ENCODE data around the gene HP.
"Not testable (repeated sequence)": the region's sequence is repeated elsewhere in the genome, so short reads cannot be mapped to it uniquely, and the experiment has no call there.

HP gene

DNA sequence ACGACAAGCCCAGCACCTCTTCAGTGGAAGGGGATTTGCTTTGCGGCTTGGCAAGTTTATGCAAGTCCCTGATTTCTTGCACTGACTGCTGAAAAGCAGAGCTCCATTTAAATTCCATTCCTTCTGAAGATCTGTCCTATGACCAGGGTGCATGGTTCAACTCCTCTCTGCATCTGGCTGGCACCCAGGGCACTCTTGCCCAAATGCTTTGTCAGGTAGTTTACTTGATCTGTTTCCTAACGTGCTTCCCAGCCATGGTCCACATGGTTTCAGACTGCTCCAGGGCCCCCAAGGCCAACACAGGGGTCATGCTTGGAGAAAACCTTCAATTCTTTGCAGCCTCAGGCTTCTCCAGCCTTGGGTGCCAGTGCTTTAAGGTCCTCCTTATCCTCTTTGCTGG lies 11.2 kb upstream of the HP start:
- DNase-seq (ENCODE audit: low read depth), result no peak

DNA sequence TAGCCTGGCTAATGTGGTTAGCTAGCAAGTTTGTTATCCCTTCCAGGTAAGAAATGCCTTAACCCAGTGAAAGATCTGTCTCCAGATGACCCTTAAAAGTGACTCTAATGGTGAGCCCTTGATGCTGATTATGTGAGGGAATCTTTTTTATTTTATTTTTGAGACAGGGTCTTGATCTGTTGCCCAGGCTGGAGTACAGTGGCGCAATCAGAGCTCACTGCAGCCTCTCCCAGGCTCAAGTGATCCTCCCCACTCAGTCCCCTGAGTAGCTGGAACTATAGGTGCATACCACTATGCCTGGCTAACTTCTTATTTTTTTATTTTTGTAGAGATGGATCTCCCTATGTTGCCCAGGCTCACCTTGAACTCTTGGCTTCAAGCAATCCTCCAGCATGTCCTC lies 10.8 kb upstream of the HP start:
- no peak for DNase-seq (ENCODE audit: low read depth)

DNA sequence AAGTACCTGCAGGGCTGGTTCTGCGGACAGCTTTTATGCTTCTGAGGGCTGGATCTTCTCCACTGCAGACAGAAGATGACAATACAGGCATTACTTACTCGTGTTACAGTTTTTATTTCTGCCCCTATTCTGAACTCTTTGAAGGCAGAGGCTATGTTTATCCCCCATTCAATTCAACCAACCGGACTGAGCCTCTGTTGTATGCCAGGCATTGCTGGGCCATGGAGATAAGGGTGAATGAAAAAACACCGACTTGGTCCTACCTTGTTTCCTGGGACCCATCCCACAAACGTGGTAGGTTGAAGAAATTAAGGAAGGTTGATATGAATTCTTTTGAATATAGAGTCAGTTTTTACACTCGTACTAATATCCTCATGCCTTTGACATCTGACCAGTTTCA lies 10.0 kb upstream of the HP start:
- DNase-seq (ENCODE audit: low read depth), result no peak

DNA sequence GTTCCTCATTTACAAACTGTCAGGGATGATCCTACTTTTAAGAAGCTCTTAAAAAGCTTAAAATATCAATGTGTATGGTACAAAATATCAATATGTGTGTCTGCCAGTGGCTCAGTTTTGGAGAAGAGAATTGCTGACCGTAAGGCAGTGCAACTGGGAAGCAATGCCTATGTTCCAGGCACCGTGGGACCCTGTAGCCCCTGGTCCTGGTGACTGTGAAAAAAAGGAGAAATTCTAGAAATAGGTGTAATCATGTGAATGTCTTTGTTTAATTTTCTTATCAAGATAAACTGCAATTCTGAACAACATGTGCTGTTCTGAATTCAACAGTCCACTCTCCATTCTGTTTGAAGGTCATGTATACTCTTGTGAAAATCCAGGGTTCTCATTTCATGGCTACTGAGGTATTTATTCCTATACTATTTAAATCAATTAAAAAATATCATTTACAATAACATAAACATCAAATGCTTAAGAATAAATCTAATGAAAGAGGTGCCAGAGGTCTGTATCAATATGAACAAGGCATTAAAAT lies 9.4 kb upstream of the HP start:
- no peak for DNase-seq (ENCODE audit: low read depth)

DNA sequence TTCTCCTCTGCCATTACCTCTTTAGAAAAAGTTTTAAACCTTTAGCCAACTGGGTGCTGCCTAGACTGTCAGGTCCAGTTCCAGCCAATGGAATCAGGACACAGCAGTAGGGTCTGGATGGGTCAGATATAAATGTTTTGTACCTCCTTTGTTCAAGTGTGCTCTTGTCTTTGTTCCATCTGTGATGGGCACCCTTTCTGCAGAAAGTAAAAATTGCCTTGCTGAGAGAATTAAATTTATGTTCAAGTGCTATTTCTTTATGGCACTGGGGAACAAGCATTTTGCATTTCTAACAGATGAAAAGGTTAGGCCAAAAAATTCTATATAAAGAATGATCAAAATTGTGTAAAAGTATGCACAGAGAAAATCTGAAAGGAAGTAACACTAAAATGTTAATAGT lies 5.2 kb upstream of the HP start:
- DNase-seq (ENCODE audit: low read depth), result no peak

DNA sequence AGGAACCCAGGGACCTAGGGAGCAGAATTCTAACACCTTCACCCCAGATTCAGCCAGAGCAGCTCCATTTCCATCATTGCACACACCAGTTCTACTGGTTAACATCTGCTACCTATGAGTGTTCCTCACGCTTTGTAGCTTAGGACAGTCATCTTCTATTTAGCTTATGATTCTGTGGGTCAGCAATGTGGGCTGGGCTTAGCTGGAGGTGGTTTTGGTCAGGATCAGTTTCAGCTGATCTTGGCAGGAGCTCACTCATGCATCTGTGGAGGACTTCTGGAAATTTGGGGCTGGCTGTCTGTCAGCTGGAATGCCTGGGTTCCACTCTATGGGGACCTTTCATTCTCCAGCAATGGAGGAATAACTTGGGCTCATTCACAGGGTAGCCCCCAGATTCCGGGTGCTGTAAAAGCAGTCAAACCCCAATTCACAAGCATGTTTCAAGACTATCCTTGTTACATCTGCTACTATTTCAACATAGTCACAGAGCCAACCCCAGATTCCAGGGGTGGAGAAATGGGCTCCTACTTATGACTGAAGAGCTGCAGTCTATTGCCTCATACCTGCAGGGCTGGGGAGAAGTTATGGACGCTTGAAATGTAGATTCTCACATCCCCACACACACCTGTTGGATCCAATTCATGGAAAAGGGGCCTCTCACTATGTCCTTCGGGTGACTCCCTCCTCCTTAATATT lies 3.4 kb upstream of the HP start:
- DNase-seq (ENCODE audit: low read depth), result peak; percentile 4

DNA sequence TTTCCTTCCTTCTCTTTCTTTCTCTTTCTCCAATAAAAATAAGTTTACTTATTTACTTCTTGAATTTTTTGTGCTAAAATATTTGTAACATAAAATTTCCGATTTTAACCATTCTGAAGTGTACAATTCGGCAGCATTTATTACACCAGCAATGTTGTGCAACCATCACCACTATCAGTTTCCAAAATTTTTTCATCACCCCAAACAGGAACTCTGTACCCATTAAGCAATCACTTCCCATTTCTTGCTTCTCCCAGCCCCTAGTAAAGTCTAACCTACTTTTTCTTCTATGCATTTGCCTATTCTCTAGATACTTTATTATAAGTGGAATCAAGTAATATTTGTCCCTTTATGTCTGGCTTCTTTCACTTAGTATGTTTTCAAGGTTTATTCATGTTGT lies 2.5 kb upstream of the HP start:
- no peak for DNase-seq (ENCODE audit: low read depth)

DNA sequence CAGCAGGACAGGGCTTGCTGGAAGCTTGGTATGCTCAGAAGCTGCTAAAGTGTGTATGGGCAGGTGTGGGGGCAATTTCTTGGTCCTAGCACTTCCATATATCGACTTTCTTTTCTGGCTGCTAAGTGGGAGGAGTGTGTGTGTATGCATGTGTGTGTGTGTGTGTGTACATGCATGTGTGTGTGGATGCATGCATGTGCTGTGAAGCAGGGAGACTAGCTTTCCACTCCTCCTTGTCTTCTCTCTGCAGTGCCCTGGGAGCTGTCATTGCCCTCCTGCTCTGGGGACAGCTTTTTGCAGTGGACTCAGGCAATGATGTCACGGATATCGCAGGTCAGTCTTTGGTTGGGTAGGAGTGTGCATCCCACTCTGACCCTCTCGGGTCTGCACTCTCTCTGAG lies 1.6 kb downstream of the HP start:
- DNase-seq (ENCODE audit: low read depth), result no peak

DNA sequence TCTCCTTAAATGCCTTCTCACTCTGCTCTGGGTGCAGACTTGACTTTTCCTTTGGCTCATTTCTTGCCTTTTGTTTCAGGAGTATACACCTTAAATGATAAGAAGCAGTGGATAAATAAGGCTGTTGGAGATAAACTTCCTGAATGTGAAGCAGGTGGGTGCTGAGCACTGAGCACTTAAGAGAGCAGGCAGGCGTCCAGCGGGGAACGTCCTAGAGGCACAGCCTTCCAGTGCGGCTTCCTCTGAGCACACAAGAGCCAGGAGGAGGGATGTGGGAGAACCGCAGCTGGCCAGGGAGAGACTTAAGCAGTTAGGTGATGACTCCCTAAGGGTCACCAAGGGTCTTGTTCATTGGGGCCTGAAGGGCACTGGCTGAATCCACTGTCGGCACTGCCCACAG lies 3.0 kb downstream of the HP start:
- not testable (repeated sequence) for DNase-seq (ENCODE audit: low read depth)

DNA sequence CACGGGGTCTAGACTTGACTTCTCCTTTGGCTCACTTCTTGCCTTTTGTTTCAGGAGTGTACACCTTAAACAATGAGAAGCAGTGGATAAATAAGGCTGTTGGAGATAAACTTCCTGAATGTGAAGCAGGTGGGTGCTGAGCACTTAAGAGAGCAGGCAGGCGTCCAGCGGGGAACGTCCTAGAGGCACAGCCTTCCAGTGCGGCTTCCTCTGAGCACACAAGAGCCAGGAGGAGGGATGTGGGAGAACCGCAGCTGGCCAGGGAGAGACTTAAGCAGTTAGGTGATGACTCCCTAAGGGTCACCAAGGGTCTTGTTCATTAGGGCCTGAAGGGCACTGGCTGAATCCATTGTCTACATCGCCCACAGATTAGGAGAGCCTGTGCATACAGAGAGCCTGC lies 4.8 kb downstream of the HP start:
- not testable (repeated sequence) for DNase-seq (ENCODE audit: low read depth)

DNA sequence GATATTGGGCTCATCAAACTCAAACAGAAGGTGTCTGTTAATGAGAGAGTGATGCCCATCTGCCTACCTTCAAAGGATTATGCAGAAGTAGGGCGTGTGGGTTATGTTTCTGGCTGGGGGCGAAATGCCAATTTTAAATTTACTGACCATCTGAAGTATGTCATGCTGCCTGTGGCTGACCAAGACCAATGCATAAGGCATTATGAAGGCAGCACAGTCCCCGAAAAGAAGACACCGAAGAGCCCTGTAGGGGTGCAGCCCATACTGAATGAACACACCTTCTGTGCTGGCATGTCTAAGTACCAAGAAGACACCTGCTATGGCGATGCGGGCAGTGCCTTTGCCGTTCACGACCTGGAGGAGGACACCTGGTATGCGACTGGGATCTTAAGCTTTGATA lies 6.1 kb downstream of the HP start:
- DNase-seq (ENCODE audit: low read depth), result no peak

DNA sequence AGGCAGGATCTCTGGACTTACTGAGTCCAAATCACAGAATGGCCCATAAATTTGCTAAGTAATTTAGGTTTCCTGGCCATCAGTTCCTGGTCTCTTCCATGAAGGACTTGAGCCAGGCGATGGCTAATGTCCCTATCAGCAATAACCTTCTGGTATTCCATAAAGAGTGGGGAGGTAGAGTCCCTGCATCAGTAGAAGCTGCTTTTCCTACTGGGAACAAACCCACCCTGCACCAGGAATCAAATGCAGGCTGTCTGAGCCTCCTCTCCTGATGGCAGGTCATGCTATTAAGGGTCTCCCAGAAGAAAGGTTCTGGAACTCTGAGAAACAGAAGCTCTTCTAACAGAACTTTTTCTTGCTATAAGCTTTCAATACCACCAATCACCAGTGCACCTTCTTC lies 7.3 kb downstream of the HP start:
- no peak for DNase-seq (ENCODE audit: low read depth)

DNA sequence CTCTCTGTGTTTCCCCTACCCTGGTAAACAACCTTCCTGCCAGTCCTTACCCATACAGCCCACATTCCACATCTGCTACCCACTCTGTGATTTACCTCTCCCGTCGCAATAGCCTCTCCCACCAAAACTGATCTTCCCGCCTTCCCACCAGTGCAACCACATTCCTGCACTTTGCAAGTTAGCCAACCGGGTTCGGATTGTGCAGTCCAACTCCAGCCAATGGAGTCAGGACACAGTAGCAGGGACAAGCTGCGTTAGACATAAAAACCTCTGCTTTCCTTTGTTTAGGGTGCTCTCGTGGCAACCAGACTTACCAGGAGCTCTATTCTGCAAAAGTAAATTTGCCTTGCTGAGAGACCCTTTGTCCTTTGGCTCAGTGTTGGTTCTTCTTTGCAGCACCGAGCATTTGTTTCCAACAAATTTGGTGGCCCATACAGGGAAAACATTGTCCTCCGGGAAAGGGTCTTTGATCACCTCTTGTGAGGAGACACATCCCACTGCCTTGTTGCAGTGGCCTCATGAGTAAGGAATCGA lies 10.1 kb downstream of the HP start:
- DNase-seq (ENCODE audit: low read depth), result no peak

DNA sequence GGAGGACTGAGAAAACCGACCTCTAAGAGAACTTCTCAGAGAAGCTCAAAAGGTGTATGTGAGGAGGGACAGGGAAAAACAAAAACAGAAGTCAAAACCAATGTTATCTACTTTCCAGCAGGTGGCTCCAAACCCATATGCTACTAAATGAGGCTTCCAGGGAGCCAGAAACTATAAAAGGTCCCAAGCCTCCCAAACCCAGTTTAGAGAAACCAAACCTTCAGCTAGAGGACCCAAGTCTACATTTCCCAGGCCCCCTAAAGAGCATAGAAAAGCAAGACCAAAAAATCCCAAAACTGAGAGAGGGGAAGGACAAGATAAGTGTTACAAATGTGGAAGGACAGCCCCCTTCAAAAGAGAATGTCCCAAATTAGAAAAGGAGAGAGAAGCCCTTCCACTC lies 12.4 kb downstream of the HP start:
- DNase-seq (ENCODE audit: low read depth), result no peak

DNA sequence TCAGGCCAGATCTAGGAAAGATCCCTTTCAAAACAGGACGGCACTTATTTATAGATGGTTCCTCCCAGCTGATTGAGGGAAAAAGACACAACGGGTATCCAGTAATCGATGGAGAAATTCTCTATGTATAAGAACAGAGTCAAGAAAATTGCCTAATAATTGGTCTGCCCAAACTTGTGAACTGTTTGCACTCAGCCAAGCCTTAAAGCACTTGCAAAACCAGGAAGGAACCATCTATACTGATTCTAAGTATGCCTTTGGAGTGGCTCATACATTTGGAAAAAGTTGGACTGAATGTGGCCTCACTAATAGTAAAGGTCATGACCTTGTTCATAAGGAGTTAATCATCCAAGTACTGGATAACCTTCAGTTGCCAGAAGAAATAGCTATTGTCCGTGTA lies 14.6 kb downstream of the HP start:
- no peak for DNase-seq (ENCODE audit: low read depth)

DNA sequence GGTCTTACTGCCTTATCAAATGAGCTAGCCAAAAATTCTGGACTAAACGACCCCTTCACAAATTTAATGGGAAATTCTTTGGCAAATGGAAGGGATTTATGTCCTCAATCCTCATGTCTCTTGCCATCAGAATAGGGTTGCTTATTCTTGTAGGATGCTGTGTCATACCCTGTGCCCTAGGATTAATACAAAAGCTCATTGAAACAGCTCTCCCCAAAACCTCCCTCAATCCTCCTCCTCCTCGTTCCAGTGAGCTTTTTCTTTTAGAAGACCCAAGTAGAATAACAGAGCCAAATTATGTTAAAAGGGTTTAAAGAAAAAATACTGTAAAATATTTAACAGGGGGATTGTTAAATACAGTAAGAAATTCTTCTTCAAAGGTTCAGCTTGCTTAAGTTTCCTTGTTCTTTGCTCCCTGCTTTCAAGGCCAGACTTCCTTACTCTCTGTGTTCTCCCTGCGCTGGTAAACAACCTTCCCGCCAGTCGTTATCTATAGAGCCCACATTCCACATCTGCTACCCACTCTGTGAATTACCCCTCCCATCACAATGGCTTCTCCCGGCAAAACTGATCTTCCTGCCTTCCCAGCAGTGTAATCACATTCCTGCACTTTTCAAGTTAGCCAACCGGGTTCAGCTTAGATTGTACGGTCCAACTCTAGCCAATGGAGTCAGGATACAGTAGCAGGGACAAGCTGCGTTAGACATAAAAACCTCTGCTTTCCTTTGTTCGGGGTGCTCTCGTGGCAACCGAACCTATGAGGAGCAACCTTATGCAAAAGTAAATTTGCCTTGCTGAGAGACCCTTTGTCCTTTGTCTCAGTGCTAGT lies 18.4 kb downstream of the HP start:
- no peak for DNase-seq (ENCODE audit: low read depth)

DNA sequence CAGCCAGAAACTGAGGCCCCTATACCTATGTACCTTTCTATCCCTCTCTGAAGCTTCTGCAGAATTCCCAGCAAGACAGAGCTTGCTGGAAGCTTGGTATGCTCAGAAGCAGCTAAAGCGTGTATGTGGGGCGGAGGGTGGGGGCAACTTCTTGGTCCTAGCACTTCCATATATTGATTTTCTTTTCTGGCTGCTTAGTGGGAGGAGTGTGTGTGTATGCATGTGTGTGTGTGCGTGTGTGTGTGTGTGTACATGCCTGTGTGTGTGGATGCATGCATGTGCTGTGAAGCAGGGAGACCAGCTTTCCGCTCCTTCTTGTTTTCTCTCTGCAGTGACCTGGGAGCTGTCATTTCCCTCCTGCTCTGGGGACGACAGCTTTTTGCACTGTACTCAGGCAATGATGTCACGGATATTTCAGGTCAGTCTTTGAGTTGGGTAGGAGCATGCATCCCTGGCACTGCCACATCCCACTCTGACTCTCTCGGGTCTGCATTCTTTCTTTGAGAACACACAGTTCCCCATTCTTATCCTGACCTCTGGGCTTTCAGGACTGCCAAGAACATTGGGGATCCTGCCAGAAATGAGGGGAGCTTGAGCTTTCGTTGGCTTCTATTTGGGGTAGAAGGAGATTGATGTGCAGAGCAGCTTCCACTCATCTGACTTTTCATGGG lies 19.4 kb downstream of the HP start:
- DNase-seq (ENCODE audit: low read depth), result no peak

DNA sequence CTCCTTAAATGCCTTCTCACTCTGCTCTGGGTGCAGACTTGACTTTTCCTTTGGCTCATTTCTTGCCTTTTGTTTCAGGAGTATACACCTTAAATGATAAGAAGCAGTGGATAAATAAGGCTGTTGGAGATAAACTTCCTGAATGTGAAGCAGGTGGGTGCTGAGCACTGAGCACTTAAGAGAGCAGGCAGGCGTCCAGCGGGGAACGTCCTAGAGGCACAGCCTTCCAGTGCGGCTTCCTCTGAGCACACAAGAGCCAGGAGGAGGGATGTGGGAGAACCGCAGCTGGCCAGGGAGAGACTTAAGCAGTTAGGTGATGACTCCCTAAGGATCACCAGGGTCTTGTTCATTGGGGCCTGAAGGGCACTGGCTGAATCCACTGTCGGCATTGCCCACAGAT lies 20.8 kb downstream of the HP start:
- DNase-seq (ENCODE audit: low read depth), result not testable (repeated sequence)

DNA sequence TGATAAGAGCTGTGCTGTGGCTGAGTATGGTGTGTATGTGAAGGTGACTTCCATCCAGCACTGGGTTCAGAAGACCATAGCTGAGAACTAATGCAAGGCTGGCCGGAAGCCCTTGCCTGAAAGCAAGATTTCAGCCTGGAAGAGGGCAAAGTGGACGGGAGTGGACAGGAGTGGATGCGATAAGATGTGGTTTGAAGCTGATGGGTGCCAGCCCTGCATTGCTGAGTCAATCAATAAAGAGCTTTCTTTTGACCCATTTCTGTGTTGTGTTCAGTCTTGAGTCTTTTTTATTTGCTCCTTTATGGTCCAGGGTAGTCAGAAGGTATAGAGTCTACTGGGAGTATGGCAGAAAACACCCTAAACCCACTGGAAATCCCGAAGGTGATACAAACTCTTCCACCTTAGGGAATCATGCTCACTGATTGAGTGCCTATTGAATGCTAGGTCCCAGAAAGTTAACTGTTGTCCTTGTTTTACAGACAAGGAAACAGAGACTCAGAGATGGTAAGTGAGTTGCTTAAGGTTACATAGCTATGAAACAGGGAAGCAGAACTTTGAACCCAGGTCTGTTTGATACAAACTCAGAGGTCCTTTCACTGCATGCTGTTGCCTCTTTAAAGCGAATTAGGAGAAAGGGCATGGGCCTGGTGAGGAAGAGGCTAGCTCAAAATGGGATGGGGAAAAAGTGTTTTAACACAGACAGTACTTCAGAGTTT lies 22.8 kb downstream of the HP start:
- not testable (repeated sequence) for DNase-seq (ENCODE audit: low read depth)

DNA sequence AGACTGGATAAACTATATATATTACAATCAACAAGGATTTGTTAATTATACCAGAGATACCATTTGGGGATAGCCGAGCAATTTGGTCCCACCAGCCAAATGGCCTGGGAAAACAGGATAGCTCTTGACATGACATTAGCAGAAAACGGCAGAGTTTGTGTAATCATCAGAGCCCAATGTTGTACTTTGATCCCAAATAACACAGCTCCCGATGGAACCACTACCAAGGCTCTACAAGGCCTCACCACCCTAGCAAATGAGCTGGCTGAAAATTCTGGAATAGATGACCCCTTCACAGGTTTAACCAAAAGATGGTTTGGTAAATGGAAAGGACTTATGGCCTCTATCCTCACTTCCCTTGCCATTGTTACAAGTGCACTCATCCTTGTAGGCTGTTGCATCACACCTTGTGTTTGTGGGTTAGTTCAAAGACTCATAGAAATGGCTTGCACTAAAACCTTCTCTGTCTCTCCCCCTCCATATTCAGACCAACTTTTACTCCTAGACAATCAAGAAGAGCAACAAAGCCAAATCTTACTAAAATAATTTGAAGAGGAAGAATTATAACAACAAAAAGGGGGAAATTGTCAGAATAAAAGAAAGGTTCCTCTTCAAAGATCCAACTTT lies 29.6 kb downstream of the HP start:
- DNase-seq (ENCODE audit: low read depth), result no peak

DNA sequence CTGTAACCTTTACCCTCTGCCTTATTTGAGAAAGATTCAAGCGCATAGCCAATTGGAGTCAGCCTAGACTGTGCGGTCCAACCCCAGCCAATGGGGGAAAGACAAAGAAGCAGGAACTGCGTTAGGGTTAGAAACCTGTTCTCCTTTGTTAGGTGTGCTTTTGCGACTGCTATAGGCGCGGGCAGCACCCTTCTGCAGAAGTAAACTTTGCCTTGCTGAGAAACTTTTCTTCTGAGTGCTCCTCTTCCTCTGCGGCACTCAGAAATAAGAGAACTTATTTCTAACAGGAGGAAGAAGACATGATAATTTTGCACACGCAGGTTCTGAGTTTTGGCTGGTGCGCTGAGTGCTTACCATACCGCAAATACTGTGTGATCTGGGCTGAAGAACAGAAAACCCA lies 30.1 kb downstream of the HP start:
- no peak for DNase-seq (ENCODE audit: low read depth)

DNA sequence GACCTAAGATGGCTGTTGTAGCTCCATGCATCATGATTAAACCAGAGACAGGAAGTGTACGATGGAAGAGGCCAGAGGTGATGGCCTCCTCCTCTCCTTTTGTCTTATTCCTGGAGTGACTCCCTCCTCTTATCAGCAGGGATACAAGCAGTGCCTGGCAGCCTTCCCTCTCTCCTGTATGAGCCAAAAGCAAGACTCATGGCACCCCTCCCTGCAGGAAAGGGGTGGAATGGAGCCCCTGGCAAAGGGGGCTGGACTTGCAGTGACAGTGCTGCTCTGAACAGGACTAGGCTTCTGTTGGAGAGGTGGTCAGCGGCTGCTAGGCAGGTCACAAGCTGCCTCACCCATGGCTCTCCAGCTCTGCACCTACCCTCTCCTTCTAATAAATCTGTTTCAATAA lies 30.7 kb downstream of the HP start:
- DNase-seq (ENCODE audit: low read depth), result no peak

All from HS-5 (cell line).